ENCODE data around the gene LATS2.

DNA sequence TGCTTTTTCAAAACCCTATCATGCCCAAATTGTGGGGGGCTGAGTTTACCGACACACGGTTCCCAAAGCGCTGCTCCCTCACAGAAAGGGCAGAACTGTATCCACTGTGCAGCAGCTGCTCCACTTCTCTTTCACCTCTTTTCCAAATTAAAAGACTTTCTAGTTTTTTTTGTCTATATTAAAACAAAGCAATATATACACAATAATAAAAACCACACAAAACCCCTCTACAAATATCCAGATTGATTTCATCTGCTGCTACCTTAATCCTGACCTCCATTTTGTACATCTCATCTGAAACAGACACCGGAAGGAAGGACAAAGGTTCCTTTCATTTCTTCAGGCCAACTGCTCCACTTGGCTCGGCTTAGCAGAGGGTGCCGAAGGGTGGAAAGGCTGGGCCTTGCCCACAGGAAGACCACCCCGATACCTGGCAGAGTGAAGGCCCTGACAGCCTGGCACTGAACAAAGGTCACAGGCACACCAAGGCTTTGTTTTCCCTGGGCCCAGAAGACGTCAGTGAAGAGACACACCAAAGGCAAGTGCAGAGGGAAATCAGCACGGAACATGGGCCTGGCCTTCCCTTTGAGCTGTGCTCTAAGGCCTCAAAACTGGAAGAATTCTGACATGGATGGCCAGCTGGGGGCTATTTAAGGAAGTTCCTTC lies 71.6 kb downstream of the LATS2 start:
- TF ChIP-seq, protein P1, sequence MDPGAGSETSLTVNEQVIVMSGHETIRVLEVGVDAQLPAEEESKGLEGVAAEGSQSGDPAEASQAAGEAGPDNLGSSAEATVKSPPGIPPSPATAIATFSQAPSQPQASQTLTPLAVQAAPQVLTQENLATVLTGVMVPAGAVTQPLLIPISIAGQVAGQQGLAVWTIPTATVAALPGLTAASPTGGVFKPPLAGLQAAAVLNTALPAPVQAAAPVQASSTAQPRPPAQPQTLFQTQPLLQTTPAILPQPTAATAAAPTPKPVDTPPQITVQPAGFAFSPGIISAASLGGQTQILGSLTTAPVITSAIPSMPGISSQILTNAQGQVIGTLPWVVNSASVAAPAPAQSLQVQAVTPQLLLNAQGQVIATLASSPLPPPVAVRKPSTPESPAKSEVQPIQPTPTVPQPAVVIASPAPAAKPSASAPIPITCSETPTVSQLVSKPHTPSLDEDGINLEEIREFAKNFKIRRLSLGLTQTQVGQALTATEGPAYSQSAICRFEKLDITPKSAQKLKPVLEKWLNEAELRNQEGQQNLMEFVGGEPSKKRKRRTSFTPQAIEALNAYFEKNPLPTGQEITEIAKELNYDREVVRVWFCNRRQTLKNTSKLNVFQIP (CRISPR knock-in tag; IDR thresholded peaks at IDR 0.05; ENCODE audit: borderline replicate concordance, low read depth), result no peak
- TF ChIP-seq ISL1 (CRISPR knock-in tag; IDR thresholded peaks at IDR 0.05), result no peak
- no peak for TF ChIP-seq ZNF70 (CRISPR knock-in tag; IDR thresholded peaks at IDR 0.05)
- no peak for TF ChIP-seq OSR1 (CRISPR knock-in tag; IDR thresholded peaks at IDR 0.05)
- no peak for TF ChIP-seq BACH2 (CRISPR knock-in tag; IDR thresholded peaks at IDR 0.05; ENCODE audit: borderline replicate concordance)
- TF ChIP-seq, protein P2, sequence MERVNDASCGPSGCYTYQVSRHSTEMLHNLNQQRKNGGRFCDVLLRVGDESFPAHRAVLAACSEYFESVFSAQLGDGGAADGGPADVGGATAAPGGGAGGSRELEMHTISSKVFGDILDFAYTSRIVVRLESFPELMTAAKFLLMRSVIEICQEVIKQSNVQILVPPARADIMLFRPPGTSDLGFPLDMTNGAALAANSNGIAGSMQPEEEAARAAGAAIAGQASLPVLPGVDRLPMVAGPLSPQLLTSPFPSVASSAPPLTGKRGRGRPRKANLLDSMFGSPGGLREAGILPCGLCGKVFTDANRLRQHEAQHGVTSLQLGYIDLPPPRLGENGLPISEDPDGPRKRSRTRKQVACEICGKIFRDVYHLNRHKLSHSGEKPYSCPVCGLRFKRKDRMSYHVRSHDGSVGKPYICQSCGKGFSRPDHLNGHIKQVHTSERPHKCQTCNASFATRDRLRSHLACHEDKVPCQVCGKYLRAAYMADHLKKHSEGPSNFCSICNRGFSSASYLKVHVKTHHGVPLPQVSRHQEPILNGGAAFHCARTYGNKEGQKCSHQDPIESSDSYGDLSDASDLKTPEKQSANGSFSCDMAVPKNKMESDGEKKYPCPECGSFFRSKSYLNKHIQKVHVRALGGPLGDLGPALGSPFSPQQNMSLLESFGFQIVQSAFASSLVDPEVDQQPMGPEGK (CRISPR knock-in tag; IDR thresholded peaks at IDR 0.05; ENCODE audit: borderline replicate concordance), result no peak
- no peak for TF ChIP-seq ARNTL (CRISPR knock-in tag; IDR thresholded peaks at IDR 0.05; ENCODE audit: borderline replicate concordance, low read depth)
- TF ChIP-seq ZC3H10 (CRISPR knock-in tag; IDR thresholded peaks at IDR 0.05), result no peak

Measured in SK-N-SH treated with all-trans-retinoic acid at 6 μM for 48 hours (cell line).